Measurements from ENCODE around the gene DENND4A. TPM values are rescaled to one million over a fixed set of nuclear protein-coding genes. Genes with fewer than 3 reads are reported as not detected.
A peak's percentile ranks its signal among the peaks of the same experiment; 100 is the strongest.
"Not testable (repeated sequence)": the region's sequence is repeated elsewhere in the genome, so short reads cannot be mapped to it uniquely, and the experiment has no call there.

Gene DENND4A
- polyA plus RNA-seq, 1 donor = 11.9 TPM

DNA sequence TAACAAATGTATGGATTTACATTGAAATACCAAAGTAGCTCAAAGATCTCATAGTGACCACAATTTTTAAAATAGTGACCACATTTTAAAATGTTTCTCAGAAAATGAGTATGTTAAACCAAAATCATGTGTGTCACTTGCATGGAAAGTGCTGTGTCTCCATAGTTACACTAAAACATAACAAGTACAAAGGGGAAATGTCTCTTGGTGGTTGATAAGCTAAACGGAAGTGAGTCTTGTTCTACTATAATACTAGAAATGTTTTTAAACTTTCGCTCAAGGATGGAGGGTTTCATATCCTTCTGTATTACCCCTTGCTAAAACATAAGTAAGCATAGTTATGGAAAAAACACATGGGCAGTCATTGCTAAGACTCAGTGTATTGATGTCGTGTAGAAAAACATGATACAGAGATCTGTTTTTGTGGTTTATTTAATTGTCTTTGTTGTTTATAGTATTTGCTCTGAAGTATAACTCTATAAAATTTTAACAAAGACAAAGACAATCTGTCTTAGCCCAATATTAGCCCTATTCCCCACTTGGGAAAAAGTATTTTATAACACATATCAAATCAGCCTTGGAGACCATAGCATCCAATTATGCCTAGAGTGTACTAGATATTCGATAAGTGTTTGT lies 27.0 kb upstream of the DENND4A start:
- no peak for DNase-seq

DNA sequence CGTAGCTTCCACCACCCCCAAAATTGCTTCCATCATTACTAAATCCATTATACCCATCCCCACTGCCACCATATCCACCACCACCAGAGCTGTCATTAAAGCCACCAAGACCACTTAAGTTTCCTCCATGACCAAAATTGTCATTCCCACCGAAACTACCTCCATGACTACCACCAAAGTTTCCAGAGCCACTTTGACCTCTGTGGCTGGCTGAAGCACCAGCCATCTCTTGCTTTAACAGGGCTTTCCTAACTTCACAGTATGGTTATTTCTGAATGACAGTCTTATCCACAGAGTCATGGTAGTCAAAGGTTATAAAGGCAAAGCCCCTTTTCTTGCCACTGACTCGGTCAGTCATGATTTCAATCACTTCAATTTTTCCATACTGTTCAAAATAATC lies 24.3 kb upstream of the DENND4A start:
- DNase-seq = no peak

- not testable (repeated sequence) for DNase-seq
These were observed 23.9 kb upstream of the DENND4A start for GRCh38 chr15:65816008-65816407.

- DNase-seq = not testable (repeated sequence)
These were observed 22.2 kb upstream of the DENND4A start for GRCh38 chr15:65814271-65814670.

DNA sequence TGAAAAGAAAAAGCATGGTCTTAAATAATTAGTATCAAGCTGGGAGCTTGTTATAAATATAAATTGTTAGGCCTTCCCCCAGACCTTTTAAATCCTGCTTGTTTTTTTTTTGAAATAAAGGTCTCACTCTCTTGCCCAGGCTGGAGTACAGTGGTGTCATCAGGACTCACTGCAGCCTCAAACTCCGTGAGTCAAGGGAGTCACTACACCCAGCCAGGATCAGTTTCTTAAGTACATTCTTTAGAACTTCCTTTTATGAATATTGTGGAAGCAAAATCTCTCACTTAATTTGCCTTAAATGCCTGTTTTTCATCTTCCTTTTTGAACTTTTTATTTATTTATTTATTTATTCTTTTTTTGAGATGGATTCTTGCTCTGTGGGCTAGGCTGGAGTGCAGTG lies 20.8 kb upstream of the DENND4A start:
- DNase-seq = no peak

DNA sequence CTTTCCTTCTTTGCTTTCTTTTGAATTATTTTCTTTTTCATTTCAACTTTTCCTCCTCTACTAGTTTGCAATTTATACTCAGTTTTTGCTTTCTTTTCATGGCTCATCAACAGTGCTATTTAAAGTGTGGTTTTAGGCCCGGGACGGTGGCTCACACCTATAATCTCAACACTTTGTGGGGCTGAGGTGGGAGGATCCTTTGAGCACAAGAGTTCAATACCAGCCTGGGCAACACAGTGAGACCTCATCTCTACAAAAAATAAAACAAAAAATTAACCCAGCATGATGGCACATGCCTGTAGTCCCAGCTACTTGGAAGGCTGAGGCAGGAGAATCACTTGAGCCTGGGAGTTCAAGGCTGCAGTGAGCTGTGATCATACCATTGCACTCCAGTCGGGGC lies 20.4 kb upstream of the DENND4A start:
- no peak for DNase-seq

- no peak for DNase-seq
These were observed 19.7 kb upstream of the DENND4A start for GRCh38 chr15:65811835-65812234.

GRCh38 chr15:65811011-65811733 lies 19.1 kb upstream of the DENND4A start:
- not testable (repeated sequence) for DNase-seq

DNA sequence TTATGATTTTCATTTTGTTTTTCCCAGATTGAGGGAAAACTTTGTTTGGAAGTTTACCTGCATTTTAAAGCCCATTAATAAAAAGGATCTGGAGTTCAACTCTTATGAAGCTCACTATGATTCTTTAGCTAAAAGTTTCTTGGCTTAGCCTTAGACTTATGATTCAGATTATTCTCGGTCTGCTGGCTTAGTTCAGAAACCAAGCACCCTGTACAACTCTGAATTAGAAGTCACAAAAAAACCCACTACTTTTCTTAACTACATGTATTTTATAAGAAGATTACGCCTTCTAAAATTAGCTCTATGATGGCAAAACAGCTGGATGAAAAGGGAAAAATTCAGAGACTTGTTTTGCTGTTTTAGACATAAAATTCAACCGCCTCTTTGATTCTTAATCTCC lies 14.3 kb upstream of the DENND4A start:
- DNase-seq = no peak

GRCh38 chr15:65805019-65805745 lies 13.1 kb upstream of the DENND4A start:
- no peak for DNase-seq

DNA sequence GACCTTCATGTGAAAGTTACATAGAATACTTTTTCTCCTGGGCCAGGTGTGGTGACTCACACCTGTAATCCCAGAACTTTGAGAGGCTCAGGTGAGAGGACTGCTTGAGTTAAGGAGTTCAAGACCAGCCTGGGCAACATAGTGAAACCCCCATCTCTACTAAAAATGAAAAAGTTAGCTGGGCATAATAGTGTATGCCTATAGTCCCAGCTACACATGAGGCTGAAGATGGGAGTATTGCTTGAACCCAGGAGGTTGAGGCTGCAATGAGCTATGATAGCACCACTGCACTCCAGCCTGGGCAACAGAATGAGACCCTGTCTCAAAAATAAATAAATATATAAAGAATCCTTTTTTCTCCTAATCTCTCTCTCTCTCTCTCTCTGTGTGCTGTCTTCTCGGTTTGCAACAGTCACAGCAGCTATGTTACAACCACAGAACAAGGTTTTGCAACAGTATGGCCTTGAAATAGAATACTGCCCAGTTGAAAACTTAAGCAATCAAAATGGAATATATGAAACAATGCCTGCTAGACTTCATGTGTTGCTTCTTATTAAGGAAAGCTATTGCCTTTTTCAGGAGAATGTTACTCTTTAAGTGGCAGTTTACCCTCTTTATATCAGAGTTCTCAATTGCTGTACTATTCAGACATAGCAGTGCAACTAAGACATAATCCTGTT lies 12.3 kb upstream of the DENND4A start:
- DNase-seq = no peak

DNA sequence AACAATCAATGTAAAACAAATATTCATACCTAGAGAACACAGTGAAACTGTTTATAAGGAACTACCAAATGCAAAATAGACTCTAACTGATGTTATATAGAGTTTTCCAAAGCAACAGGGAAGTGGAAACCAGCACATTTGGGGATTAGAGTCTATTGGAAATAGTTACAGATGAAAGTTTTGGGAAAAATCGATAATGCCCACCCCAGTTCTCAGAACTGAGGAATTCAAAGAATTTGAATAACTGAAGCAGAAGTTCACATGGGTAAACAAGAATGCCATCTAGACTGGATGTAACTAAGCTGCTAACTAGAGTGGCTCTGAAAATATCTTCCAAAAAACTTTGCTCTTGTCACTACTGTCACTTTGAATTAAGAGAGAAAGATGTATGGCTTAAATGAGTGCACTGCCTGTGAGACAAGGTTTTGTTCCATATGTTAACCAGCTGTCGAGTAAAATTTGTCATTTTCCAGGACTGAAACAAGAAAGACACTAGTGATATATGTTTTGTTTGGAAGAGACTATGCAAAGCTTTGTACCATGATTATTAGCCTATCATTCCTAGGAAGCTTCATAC lies 9.2 kb upstream of the DENND4A start:
- no peak for DNase-seq

DNA sequence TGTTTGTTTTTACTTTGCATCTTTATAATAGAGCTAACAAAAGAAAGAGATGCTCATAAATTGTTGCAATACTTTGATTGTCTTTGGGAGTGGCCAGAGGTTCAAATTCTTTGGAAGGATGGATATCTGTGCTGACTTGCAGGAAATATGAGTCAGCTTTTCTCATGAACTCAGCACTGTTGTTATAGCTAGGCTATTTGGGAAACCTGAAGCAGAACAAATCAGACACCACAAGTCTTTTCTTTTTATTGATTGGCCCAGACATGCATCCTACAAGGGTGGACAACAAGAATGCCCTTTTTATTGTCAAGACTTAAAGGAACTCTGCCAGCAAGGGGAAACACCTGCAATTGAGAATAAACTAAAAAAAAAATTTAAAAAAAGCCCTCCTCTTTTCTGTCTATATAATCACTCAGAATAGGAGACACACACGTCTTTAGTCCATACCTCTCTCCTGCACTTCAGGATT lies 4.6 kb upstream of the DENND4A start:
- no peak for DNase-seq

- DNase-seq = no peak
These were observed 3.6 kb upstream of the DENND4A start for GRCh38 chr15:65795663-65796216.

DNA sequence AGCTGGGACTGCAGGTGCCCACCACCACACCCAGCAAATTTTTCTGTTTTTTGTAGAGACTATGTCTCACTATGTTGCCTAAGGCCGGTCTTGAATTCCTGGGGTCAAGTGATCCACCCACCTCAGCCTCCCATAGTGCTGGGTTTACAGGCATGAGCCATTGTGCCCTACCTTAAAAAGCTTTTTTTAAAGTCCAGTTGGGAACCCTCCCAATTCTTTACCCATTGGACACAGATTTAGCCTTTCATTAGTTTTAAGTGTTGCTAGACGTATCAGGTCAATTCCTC lies 1.7 kb upstream of the DENND4A start:
- no peak for DNase-seq

DNA sequence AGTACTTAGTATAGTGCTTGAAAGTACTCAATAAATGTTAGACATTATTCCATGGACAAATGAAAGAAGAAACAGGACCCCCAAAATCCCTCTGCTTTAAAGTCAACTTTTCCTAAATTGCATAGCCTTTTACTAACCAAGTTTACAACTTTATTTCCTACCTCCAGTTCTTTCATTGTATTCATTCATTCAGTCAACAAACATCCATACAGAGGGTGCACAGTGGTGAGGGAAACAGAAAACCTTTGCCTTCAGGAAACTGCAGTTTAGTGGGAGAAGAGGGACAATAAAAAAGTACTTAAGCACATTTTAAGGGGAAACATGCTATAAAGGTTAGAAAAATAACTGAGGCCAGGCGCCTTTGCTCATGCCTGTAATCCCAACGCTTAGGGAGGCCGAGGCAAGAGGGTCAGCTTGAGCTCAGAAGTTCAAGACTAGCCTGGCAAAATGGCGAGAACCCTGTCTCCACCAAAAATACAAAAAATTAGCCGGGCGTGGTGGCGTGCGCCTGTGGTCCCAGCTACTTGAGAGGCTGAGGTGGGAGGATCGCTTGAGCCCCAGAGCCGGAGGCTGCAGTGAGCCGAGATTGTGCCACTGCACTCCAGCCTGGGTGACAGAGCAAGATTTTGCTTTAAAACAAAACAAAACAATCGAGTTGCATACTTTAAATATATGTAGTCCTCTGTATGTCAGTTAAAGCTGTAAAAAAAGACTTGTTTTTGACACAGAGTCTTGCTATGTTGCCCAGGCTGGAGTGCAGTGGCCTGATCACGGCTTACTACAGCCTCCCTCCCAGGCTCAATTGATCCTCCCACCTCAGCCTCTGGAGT lies 1.1 kb upstream of the DENND4A start:
- no peak for DNase-seq

- DNase-seq = peak; percentile 71
These were observed 557 bp downstream of the DENND4A start for GRCh38 chr15:65791335-65792137.

GRCh38 chr15:65790694-65791334 lies 1.3 kb downstream of the DENND4A start:
- peak; percentile 9 for DNase-seq

- DNase-seq = no peak
These were observed 2.2 kb downstream of the DENND4A start for GRCh38 chr15:65789759-65790425.

GRCh38 chr15:65789105-65789504 lies 3.0 kb downstream of the DENND4A start:
- no peak for DNase-seq

Data from hindlimb muscle (tissue), 1 donor.